NCI-H526 (cell line): Measurements from ENCODE around the gene EIF4H.
"Not testable (repeated sequence)": the region's sequence is repeated elsewhere in the genome, so short reads cannot be mapped to it uniquely, and the experiment has no call there.

ENCODE experiments used
- DNase-seq, 2 experiments: peaks; one replicate each; lab custom pipeline; 2025; lab: John Stamatoyannopoulos, UW

EIF4H gene

DNA sequence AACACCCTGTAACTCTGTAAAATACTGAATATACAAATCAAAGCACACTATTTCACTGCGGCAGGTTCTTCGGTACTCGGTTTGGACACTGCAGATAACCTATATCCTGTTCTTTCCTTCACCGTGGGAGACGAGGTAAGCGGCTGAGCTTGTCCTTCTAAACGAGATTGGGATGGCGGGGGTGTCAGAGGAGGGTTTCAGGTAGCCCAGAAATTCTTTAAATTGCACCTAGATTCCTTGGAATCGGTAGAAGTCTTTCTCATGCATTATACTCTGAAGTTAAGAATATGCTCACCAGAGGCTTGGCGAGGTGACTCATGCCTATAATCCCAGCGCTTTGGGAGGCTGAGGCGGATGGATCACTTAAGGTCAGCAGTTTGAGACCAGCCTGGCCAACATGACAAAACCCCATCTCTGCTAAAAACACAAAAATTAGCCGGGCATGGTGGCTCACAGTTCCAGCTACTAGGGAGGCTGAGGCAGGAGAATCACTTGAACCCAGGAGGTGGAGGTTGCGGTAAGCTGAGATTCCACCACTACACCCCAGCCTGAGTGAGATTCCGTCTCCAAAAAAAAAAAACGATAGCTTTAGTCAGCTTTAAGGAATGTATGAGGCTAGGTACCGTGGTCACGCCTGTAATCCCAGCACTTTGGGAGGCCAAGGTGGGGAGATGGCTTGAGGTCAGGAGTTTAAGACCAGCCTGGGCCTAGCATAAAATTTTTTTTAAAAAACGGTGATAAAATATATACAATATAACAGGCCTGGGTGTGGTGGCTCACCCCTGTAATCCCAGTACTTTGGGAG is 25.6 kb downstream of the EIF4H start:
- no peak for DNase-seq

DNA sequence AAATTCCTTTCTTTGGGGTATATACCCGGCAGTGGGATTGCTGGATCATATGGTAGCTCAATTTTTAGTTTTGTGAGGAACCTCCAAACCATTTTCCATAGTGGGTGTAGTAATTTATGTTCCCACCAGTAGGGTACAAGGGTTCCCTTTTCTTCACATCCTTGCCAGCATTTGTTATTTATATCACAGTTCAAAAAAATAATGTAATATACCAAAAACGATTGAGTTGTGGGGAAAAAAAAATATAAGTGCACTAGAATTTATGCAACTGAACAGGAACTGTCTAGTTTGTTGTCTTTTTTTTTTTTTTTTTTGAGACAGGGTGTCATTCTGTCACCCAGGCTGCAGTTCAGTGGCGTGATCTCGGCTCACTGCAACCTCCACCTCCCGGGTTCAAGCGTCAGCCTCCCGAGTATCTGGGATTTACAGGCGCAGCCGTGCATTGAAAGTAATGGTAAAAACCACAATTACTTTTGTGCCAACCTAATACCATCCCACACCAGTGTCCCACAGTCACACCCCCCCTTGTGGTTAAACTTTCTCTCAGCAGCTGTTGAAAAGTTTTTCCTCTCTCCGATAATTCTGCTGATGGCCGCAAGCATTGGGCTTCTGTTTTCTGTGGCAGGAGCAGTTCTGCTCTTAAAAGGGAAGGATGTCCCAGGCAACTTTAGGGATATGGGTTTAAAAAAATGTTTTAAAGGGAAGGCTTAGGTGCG is 28.8 kb downstream of the EIF4H start:
- DNase-seq = peak in 1 of 2 experiments; percentile 59

DNA sequence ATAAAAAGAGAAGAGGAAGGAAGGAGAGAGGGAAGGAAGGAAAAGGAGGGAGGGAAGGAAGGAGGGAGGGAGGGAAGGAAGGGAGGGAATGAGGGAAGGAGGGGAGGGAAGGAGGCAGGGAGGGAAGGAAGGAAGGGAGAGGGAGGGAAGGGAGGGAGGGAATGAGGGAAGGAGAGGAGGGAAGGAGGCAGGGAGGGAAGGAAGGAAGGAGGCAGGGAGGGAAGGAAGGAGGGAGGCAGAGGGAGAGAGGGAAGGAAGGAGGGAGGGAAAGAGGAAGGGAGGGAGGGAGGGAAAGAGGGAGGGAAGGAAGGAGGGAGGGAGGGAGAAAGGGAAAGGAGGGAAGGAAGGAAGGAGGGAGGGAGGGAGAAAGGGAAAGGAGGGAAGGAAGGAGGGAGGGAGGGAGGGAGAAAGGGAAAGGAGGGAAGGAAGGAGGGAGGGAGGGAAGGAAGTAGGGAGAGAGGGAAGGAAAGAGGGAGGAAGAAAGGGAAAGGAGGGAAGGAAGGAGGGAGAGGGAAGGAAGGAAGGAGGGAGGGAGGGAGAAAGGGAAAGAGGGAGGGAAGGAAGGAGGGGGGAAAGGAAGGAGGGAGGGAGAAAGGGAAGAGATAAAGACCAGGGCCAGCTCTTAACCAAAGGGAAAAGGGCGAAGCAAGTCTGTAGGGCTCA is 29.9 kb downstream of the EIF4H start:
- DNase-seq = no peak

DNA sequence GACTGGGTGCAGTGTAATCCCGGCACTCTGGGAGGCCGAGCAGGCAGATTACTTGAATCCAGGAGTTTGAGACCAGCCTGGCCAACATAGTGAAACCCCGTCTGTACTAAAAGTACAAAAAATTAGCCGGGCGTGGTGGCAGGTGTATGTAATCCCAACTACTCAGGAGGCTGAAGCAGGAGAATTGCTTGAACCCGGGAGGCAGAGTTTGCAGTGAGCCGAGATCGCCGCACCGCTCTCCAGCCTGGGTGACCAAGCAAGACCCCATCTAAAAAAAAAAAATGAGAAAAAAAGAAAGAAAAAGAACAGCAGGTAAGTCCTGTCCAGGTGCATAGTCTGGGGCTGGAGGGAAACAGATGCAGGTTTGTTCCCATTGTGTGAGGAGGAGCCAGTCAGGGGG is 31.9 kb downstream of the EIF4H start:
- not testable (repeated sequence) for DNase-seq

DNA sequence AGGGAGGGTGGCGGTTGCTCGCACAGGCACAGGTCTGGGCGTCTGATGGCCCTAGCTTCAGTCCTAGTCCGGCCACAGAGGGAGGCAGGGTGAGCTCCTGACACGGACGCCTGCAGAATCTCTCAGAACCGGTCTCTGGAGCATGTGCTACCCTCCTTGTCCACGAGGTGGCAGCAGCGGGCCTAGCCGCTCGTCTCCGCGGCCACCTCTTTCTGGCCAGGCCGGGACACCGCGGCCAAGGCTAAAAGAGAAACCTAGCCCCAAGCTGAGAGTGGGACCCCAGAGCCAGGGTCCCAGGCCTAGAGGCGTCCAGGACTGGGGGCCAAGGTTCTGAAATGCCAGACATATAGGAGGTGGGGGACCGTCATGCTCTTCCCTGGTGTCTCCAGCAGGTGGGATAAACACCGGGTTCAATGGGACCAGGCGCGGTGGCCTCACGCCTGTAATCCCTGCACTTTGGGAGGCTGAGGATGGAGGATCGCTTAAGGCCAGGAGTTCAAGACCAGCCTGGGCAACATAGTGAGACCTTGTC is 32.5 kb downstream of the EIF4H start:
- peak; percentile 28 to 79 for DNase-seq

DNA sequence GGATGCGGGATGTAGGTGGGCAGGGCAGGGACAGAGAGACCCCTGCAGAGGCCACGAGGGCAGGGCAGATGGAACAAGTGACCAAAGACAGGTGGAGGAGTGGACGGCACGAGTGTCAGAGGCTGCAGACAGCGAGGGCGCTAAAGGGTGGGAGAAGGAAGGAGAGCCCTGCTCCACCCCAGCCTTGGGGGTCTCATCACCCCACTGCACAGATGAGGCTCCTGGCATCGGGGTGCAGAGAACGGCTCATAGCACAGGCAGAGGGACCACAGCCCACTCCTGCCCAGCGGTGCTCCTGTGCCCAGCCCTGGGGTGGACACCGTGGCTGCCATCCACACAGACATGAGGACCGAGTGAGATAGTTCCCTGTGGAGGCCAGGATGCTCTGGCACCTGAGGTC is 33.4 kb downstream of the EIF4H start:
- no peak for DNase-seq

DNA sequence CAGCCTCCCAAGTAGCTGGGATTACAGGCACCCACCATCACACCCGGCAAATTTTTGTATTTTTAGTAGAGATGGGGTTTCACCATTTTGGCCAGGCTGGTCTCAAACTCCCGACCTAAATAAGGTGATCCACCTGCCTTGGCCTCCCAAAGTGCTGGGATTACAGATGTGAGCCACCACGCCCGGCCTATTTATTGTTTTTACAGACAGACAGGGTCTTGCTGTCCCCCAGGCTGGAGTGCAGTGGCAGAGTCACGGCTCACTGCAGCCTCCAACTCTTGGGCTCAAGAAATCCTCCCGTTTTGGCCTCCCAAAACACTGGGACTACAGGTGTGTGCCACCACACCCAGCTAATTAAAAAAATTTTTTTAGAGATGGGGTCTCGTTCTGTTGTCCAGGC is 34.1 kb downstream of the EIF4H start:
- DNase-seq = not testable (repeated sequence)

DNA sequence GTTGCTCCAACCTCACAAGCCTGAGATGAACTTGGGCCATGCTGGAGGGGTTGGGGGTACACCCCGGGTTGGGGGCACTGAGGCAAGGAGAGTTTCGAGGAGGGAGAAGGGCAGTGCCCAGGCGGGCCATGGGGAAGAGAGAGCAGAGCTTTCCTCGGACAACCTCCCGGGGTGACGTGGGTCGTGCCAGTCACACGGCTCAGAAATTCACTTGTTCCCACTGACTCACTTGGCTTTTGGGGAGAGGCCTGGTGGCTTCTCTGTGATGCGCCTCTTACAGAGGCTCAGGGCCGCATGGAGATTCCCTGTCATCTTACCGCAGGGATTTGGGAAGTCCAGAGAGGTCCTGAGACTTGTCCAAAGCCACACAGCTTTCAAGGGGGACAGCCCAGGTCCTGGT is 38.5 kb downstream of the EIF4H start:
- no peak for DNase-seq

DNA sequence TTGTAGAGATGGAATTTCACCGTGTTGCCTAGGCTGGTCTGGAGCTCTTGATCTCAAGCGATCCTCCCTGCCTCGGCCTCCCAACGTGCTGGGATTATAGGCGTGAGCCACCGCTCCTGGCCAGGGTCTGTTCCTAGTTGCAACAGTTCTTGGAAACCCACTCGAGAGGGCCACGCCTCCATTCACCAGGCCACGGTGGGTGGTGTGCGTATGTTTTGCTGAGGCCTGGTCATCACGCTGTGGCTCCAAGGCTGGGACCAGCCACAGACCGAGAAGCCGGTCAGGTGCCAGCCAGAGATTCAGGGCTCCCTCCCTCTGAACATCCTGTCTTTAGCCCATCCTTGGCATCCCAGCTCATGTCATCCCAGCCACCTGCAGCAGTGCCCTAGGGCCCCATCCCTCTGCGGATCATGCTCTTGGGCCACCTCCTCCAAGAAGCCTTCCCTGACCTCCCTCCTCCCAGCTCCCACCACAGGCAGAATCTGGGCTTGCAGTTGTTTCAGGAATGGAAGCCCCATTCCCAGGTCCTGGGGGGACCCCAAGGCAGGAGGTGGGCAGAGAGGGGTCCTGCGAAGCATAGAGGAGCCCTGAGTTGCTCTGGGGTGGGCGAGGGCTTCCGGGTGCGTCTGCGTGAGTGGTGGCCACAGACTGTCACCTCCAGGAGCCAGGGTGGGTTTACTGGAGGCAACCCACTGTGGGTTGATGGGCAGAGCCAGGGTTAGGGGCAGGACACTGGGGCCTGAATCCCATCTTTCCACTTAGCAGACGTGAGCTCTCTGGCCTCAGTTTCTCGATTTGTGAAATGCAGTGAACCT is 40.9 kb downstream of the EIF4H start:
- DNase-seq = no peak

DNA sequence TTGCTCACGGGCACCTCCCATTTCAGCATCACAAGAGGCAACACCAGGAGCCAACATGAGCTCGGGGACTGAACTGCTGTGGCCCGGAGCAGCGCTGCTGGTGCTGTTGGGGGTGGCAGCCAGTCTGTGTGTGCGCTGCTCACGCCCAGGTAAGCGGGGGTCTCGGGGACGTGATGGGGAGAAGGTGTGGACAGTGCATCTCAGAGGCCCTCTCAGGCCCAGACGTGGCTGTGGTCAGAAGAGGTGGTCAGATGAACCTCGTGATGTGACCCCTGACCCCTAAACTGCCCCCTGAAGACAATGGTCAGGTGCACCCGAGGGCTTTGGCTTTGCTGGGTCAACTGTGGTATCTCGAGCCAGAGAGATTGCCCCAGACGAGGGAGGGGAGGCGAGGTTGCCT is 41.8 kb downstream of the EIF4H start:
- DNase-seq = no peak

DNA sequence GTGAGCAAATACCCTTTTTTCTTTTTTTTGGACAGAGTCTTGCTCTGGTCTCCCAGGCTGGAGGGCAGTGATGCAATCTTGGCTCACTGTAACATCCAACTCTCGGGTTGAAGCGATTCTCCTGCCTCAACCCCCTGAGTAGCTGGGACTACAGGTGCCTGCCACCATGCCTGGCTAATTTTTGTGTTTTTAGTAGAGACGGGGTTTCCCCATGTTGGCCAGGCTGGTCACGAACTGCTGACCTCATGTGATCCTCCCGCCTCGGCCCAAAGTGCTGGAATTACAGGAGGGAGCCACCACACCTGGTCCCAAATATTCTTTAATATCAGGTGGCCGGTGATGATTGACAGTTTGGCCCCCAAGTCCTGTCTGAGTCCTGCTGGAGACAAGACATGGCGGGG is 42.2 kb downstream of the EIF4H start:
- no peak for DNase-seq

DNA sequence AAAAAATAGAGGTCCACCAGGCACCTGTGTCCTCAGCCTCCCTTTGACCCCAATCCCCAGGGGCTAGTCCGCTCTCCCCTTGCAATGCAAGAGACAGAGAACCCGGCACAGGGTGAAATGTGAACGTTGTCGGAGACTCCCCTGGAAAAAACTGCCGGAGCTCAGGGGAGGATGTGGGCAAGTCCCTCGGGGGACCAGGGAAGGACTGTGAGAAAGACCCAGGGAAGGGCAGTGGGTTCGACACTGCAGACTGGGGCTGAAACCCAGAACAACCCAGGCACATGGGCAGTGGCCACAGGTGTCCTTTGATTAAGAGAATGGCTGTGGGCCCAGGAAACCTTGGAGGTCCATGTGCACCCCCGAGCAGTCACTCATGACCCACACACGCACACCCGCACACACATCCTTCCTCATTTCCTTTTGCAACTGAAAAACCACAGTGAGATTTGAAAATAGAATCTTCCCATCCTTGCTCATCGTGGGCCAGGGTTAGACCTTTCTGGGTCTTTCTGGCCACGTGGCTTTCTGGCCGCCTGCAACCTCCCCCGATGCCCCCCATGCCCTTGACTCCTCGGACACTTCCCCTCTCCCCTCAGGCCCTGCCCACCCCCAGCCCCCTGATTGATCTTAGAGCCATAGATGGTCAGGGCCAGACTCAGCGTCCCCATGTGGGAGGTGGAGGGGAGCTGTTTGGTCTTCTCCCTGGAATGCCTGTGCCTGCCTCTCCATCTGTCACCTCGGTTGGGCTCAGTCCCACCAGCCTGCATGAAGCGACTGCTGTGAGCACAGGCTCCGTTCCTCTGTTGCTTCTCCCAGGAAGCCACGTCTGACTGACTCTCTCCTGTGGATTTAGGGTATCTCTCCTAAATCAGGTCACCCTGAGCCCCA is 43.5 kb downstream of the EIF4H start:
- no peak for DNase-seq

DNA sequence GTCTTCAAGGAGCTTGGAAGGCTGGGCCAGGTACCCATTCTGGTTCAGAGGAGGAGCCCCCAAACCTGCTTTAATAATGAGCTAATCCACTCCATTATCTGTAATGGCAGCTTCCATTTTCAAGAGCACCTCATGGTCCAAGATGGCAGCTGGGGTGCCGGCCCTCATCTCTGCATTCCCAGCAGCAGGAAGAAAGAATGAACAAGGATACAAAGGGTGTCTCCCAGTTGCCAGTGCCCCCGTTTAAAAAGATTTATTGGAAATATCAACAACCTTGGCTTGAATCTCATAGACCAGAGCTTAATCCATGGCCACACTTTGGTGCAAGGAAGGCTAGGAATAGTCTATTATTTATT is 44.2 kb downstream of the EIF4H start:
- no peak for DNase-seq

DNA sequence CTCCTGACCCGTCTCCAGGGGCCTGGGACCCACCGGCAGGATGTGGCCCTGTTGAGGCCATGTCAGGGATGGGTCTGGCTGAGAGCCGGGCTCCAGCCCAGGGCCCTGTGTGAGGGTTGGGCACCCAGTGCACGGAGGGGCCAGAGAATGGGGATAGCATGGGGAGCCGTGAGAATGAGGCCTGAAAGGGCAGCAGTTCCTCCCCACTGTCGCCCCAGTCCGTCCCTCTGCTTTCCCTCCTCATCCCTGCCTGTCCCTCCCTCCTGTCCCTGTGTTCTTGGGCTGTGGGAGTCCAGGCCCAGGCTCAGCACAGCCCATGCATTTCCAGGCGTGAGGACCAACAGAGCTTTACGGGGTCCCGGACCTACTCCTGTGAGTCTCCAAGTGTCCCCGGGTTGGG is 45.3 kb downstream of the EIF4H start:
- DNase-seq = no peak

DNA sequence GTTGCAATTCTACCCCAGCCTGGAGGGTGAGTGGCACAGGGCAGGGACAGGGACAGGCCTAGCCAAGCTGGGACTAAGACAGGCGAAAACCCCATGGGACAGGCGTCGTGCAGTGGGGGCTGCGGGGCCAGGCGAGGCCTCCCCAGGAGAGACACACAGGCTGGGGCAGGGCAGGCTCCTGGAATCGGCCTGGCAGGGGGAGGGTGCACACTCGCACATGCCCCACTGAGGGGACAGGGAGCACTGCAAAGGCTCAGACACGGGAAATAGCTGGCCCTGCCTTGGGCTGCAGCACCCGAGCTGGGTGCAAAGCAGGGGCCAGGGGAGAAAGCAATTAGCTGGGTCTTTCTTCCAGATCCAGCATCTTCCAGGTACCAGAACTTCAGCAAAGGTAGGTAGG is 46.1 kb downstream of the EIF4H start:
- DNase-seq = peak in 1 of 2 experiments; percentile 52

DNA sequence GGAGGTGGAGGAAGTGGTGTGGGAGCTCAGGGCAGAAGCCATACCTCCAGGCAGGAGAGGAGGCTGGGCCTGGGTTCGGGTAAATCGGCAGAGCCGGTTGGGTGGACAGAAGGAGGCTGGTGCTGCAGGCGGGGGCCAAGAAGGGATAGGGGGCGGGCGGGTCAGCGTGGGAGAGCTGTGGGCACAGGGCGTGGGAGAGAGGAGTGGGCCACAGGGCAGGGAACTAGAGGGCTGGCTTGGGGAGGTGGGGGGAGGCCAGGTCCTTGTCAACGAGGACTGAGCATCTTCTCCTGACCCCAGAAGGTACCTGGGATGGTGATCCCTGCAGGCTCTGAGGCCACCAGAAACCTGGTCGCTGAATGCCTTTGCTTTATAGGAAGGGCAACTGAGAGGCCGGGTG is 47.6 kb downstream of the EIF4H start:
- no peak for DNase-seq

DNA sequence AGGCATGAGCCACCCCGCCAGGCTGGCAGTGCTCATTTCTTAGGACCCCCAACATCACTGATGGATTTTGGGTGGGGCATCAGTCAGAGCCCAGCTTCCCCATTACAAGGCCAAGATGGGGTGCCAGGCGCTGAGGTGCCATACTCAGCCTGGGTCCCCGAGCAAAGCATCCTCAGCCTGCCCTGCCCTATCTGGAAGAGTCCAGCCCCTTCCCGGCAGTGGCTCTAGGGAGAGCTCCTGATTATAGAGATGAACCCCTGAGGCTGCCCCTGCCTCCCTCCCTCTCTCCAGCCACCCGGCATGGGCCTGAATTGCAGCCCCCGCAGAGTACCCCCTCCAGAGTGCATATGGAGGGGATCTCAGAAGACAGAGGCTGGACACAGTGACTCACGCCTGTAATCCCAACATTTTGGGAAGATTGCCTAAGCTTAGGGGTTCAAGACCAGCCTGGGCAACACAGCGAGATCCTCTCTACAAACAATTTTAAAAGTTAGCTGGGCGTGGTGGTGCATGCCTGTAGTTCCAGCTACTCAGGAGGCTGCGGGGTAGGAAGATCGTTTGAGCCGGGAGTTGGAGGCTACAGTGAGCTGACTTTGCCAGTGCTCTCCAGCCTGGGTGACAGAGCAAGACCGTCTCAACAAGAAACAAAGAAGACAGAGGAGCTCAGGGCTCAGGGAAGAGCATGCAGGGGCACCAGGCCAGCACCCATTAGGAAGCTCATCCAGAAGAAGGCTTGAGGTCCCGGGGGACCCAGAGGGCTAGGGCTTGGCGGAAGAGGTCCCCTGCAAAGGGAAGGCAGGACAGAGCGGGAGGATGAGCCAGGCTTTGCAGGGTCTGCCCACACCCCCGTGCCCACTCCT is 48.9 kb downstream of the EIF4H start:
- peak in 1 of 2 experiments; percentile 72 for DNase-seq

DNA sequence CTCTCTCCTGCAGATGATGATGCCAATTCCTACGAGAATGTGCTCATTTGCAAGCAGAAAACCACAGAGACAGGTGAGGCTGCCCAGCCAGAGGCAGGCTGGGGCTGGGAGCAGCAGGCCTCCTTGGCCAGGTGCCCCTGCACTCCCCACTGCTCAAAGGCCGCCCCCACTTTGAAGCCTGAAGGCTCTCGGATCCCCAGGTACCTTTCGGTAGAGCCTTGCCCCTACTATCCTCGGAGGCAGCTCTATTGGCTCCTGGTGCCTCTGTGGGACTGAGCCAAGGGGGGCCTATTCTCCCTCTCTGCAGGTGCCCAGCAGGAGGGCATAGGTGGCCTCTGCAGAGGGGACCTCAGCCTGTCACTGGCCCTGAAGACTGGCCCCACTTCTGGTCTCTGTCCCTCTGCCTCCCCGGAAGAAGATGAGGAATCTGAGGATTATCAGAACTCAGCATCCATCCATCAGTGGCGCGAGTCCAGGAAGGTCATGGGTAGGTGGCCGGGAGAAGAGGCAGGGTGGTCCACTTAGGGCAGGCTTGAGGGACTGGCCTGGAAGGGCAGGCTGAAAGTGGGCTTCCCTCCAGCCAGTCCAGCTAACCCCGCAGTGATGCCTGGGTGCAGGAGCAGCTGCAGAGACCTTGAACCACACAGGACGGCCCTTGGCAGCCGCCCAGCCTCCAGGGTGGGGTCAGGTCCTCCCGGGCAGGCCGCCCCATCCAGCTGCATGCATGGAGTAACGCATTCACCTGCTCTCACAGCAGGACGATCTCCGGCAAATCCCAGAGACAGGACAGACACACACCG is 49.8 kb downstream of the EIF4H start:
- peak in 1 of 2 experiments; percentile 72 for DNase-seq

DNA sequence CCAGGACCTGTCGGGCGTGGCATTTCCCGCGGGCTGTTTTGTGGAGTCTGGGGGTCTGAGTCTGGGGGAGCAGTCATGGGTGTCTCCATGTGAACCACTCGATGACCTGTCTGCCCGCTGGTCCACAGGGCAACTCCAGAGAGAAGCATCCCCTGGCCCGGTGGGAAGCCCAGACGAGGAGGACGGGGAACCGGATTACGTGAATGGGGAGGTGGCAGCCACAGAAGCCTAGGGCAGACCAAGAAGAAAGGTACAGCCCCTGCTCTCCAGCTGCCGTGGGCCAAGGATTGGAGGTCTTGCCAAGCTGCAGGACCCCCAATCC is 50.3 kb downstream of the EIF4H start:
- no peak for DNase-seq
